SK-N-SH (cell line): ENCODE data around the gene TOX2. TPM values are rescaled to one million over a fixed set of nuclear protein-coding genes. Genes with fewer than 3 reads are reported as not detected.
A peak's percentile ranks its signal among the peaks of the same experiment; 100 is the strongest.

Experiments
- CTCF ChIA-PET: fragments of 300-600, 350-600 bp; formaldehyde crosslinking; extraction: SDS; loops from one replicate; lab custom pipeline; 2021; lab: Yijun Ruan, JAX
- POLR2A ChIA-PET: fragments of 350-600 bp; sonication (Branson Sonifier 250); formaldehyde crosslinking; extraction: SDS; loops from one replicate; lab custom pipeline; 2020; ENCODE audit warnings: antibody characterized with exemption, inconsistent platforms; lab: Yijun Ruan, JAX
- DNase-seq: peaks from one replicate; pipeline ENCODE4 v3.0.0; 2012
- H2AFZ ChIP-seq: fragments of 200-600 bp; sonication (generic); 2 replicates; pipeline ENCODE4 v1.8.1; 2016; ENCODE audit warnings: antibody characterized with exemption, mild to moderate bottlenecking, low read depth
- H3F3A ChIP-seq: fragments of 200-600 bp; sonication (generic); replicated peaks from 2 replicates; pipeline ENCODE3; 2016; ENCODE audit warnings: antibody characterized with exemption, mild to moderate bottlenecking; ENCODE audit not compliant: insufficient read depth
- H3K27ac ChIP-seq, 2 experiments: fragments of 200-500 bp in 1 of 2; fragments of 200-600 bp in 1 of 2; sonication (Bioruptor generic) in 1 of 2; sonication (generic), shearing (Covaris generic) in 1 of 2; 2 replicates each; pipeline versions ENCODE4 v1.5.1 to v1.6.1; 2014 to 2016; ENCODE audit warnings: low read depth in 2 of 2, inconsistent platforms in 1 of 2, low read length in 1 of 2, mild to moderate bottlenecking in 1 of 2, mixed read lengths in 1 of 2
- H3K27me3 ChIP-seq: fragments of 200-600 bp; sonication (generic), shearing (Covaris generic); 2 replicates; pipeline ENCODE4 v1.6.1; 2016; ENCODE audit warnings: mixed run types; ENCODE audit not compliant: insufficient read depth
- H3K36me3 ChIP-seq, 2 experiments: fragments of 200-500 bp in 1 of 2; fragments of 200-600 bp in 1 of 2; sonication (Bioruptor generic) in 1 of 2; sonication (generic) in 1 of 2; replicated peaks in 1 of 2; 2 replicates each; pipeline versions ENCODE3 to v1.5.1; 2014 to 2016; ENCODE audit warnings: low read length in 1 of 2, mild to moderate bottlenecking in 1 of 2; ENCODE audit not compliant: insufficient read depth in 2 of 2, control insufficient read depth in 1 of 2
- H3K4me1 ChIP-seq, 2 experiments: fragments of 200-500 bp in 1 of 2; fragments of 200-600 bp in 1 of 2; sonication (Bioruptor generic) in 1 of 2; sonication (generic), shearing (Covaris generic) in 1 of 2; 2 replicates each; pipeline versions ENCODE4 v1.5.1 to v1.6.1; 2014 to 2016; ENCODE audit warnings: low read depth in 1 of 2, low read length in 1 of 2, mixed run types in 1 of 2; ENCODE audit not compliant: insufficient read depth in 2 of 2, control insufficient read depth in 1 of 2
- H3K4me2 ChIP-seq: fragments of 200-600 bp; sonication (generic), shearing (Covaris generic); 2 replicates; pipeline ENCODE4 v1.6.1; 2017; ENCODE audit warnings: mixed run types
- H3K4me3 ChIP-seq, 2 experiments: fragments of 200-500 bp in 1 of 2; fragments of 200-600 bp in 1 of 2; sonication (Bioruptor generic) in 1 of 2; sonication (generic), shearing (Covaris generic) in 1 of 2; 2 replicates each; pipeline versions ENCODE4 v1.5.1 to v1.8.1; 2014 to 2016; ENCODE audit warnings: low read depth in 2 of 2, inconsistent platforms in 1 of 2, low read length in 1 of 2, mild to moderate bottlenecking in 1 of 2, mixed read lengths in 1 of 2, moderate library complexity in 1 of 2
- H3K79me2 ChIP-seq: fragments of 200-600 bp; sonication (generic); 2 replicates; pipeline ENCODE4 v1.8.1; 2017; ENCODE audit warnings: mild to moderate bottlenecking; ENCODE audit not compliant: insufficient read depth
- H3K9ac ChIP-seq: fragments of 200-600 bp; sonication (generic); 2 replicates; pipeline ENCODE4 v1.6.1; 2017; ENCODE audit warnings: mixed run types
- H3K9me2 ChIP-seq: fragments of 200-600 bp; sonication (generic); 2 replicates; pipeline ENCODE4 v1.6.1; 2017; ENCODE audit warnings: mixed run types
- H3K9me3 ChIP-seq: fragments of 200-600 bp; sonication (generic); 2 replicates; pipeline ENCODE4 v1.6.1; 2017; ENCODE audit warnings: mixed run types, mild to moderate bottlenecking, moderate library complexity
- H4K20me1 ChIP-seq: fragments of 200-600 bp; sonication (generic); 2 replicates; pipeline ENCODE4 v1.6.1; 2017; ENCODE audit warnings: mild to moderate bottlenecking, mixed run types; ENCODE audit not compliant: insufficient read depth
- CHD2 ChIP-seq: fragments of 150-350 bp; IDR thresholded peaks from 2 replicates; pipeline ENCODE4 v1.6.1; 2018; ENCODE audit warnings: low read length; ENCODE audit not compliant: partially characterized antibody
- CTCF ChIP-seq: fragments of 200-600 bp; sonication (generic); IDR thresholded peaks from 2 replicates; pipeline ENCODE4 v1.6.1; 2017; ENCODE audit warnings: antibody characterized with exemption, mild to moderate bottlenecking, moderate library complexity
- ELF1 ChIP-seq: IDR thresholded peaks from 2 replicates; pipeline ENCODE4 v1.4.0; 2012
- GABPA ChIP-seq: IDR thresholded peaks from 2 replicates; pipeline ENCODE4 v1.4.0; 2012; ENCODE audit warnings: low read depth, mild to moderate bottlenecking
- NFIC ChIP-seq: IDR thresholded peaks from 2 replicates; pipeline ENCODE4 v1.4.0; 2012; ENCODE audit warnings: borderline replicate concordance
- NRF1 ChIP-seq: IDR thresholded peaks from 2 replicates; pipeline ENCODE4 v1.6.1; 2012; ENCODE audit warnings: low read depth, mild to moderate bottlenecking, low read length
- PBX3 ChIP-seq: IDR thresholded peaks from 2 replicates; pipeline ENCODE4; 2012
- REST ChIP-seq: IDR thresholded peaks from 2 replicates; pipeline ENCODE4 v1.6.1; 2012; ENCODE audit warnings: mild to moderate bottlenecking, low read depth, low read length, moderate library complexity
- RXRA ChIP-seq: IDR thresholded peaks from 2 replicates; pipeline ENCODE4 v1.4.0; 2012; ENCODE audit warnings: low read depth, mild to moderate bottlenecking, borderline replicate concordance
- SMC3 ChIP-seq: IDR thresholded peaks from 2 replicates; pipeline ENCODE4 v1.6.1; 2012; ENCODE audit warnings: low read depth, low read length, improper control_type of control experiment
- TCF12 ChIP-seq: IDR thresholded peaks from 2 replicates; pipeline ENCODE4 v1.4.0; 2012
- USF1 ChIP-seq: IDR thresholded peaks from 2 replicates; pipeline ENCODE4 v1.4.0; 2012; ENCODE audit warnings: low read depth, borderline replicate concordance
- USF2 ChIP-seq: fragments of 150-350 bp; IDR thresholded peaks from 2 replicates; pipeline ENCODE4 v1.6.1; 2017; ENCODE audit warnings: antibody characterized with exemption, low read length, low read depth, borderline replicate concordance
- ZBTB33 ChIP-seq: IDR thresholded peaks from 2 replicates; pipeline ENCODE4 v1.4.0; 2012; ENCODE audit warnings: low read depth, borderline replicate concordance
- whole genome bisulfite sequencing: methylation state at CpG from one replicate; pipeline ENCODE4 v1.1.6; 2017; ENCODE audit warnings: low lambda C conversion rate; 5-methylcytosine and 5-hydroxymethylcytosine counted together
- polyA plus RNA-seq, 3 experiments: library from polyadenylated mRNA; depleted of rRNA; stranded (reverse); fragments of >200 nt; gene quantifications; 2 replicates each; pipeline ENCODE4 v1.2.3, GENCODE V29; 2012

The TOX2 gene
- polyA plus RNA-seq, 1 of the 3 experiments (the other 2 are of a cell fraction) = 15.4 TPM

- POLR2A ChIA-PET = no interaction called here
- H3K9me2 ChIP-seq = no peaks in the 10 kb centered on the region
- H3K79me2 ChIP-seq = no peaks in the 10 kb centered on the region
- H3F3A ChIP-seq = no peaks in the 10 kb centered on the region
- peak overlapping the region; percentile 29; the same call in 1 of the 2 replicates for H3K4me2 ChIP-seq
- no peaks in the 10 kb centered on the region for H3K36me3 ChIP-seq
- no peak overlapping the region for H2AFZ ChIP-seq
- no peaks in the 10 kb centered on the region for H3K27me3 ChIP-seq
- H3K27ac ChIP-seq = no peak overlapping the region
- peaks cover 0 to 6% of the 10 kb centered on the region in 2 experiments; a peak in 2 of 4 replicates for H3K4me1 ChIP-seq
- H3K4me3 ChIP-seq = no peak overlapping the region
- DNase-seq = peak; percentile 52
- TF ChIP-seq USF1 (no peak), ZBTB33 (no peak), PBX3 (no peak), USF2 (no peak), GABPA (no peak), CHD2 (no peak), ELF1 (no peak), RXRA (no peak), REST (no peak), NRF1 (no peak), CTCF (no peak), NFIC (no peak; the same call in 1 of the 2 replicates), SMC3 (no peak), TCF12 (no peak)
- TF ChIP-seq, all 33 proteins: peak for 0
- CTCF ChIA-PET = interaction anchor here (1.6 to 23.6 kb wide), 3 partner anchors 12 to 79 kb away, joined by 3 to 618 read pairs (median 18); partner anchors contain the start of gene JPH2
- 26% methylated on average over 5 of the region's 7 CpGs for WGBS
- Histone ChIP-seq H4K20me1 (no peaks in the 10 kb centered on the region), H3K9ac (no peak overlapping the region), H3K9me3 (no peaks in the 10 kb centered on the region)
These were observed 190.3 kb downstream of the TOX2 start for GRCh38 chr20:44104798-44105517.
